GM12874 (cell line): ENCODE data around the gene ERAL1.

Experiments used
- CTCF ChIP-seq: IDR thresholded peaks from 2 replicates; pipeline ENCODE4 v1.5.1; 2011; ENCODE audit warnings: low read depth, mild to moderate bottlenecking, control low read depth, low read length, moderate library complexity; ENCODE audit not compliant: insufficient read depth

The ERAL1 gene

GRCh38 chr17:28895794-28896447 lies 41.1 kb downstream of the ERAL1 start:
- TF ChIP-seq CTCF = no peak

- TF ChIP-seq CTCF = no peak
Observed at GRCh38 chr17:28896491-28896883, 41.7 kb downstream of the ERAL1 start.

- TF ChIP-seq CTCF = peak; percentile 44; the same call in 1 of the 2 replicates
Observed at GRCh38 chr17:28896884-28897768, 42.3 kb downstream of the ERAL1 start, which contains the start of gene FLOT2. FLOT2 (minus strand) TSS chr17:28897733; CDS start chr17:28897574, 159 bp downstream.

GRCh38 chr17:28897769-28898526 lies 43.1 kb downstream of the ERAL1 start:
- no peak for TF ChIP-seq CTCF

- no peak for TF ChIP-seq CTCF
Observed at GRCh38 chr17:28898527-28898955, 43.7 kb downstream of the ERAL1 start.

GRCh38 chr17:28899212-28899815 lies 44.5 kb downstream of the ERAL1 start:
- TF ChIP-seq CTCF = no peak
